ENCODE measurements around the gene ATMIN. TPM values are rescaled to one million over a fixed set of nuclear protein-coding genes. Genes with fewer than 3 reads are reported as not detected.

The ATMIN gene
- total and polyA plus RNA-seq, 2 of the 13 experiments (the other 11 are each of a cell fraction or from before 2014, with no cell fraction given): 34.6 to 60.4 TPM

- TF ChIP-seq, protein P1, sequence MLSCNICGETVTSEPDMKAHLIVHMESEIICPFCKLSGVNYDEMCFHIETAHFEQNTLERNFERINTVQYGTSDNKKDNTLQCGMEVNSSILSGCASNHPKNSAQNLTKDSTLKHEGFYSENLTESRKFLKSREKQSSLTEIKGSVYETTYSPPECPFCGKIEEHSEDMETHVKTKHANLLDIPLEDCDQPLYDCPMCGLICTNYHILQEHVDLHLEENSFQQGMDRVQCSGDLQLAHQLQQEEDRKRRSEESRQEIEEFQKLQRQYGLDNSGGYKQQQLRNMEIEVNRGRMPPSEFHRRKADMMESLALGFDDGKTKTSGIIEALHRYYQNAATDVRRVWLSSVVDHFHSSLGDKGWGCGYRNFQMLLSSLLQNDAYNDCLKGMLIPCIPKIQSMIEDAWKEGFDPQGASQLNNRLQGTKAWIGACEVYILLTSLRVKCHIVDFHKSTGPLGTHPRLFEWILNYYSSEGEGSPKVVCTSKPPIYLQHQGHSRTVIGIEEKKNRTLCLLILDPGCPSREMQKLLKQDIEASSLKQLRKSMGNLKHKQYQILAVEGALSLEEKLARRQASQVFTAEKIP (CRISPR knock-in tag; IDR thresholded peaks at IDR 0.05; ENCODE audit: borderline replicate concordance): no peak
- TF ChIP-seq TRIM22 (IDR thresholded peaks at IDR 0.05): no peak
- TF ChIP-seq DNMT3B (CRISPR knock-in tag; conservative IDR thresholded peaks at IDR 0.05): no peak
- peak; percentile 22; the same call in 1 of the 2 replicates for TF ChIP-seq ZNF24 (IDR thresholded peaks at IDR 0.05)
- TF ChIP-seq GABPB1 (CRISPR knock-in tag; IDR thresholded peaks at IDR 0.05): no peak
- TF ChIP-seq NKX3-1 (CRISPR knock-in tag; IDR thresholded peaks at IDR 0.05): peak; percentile 39; the same call in 1 of the 2 replicates
- no peak for TF ChIP-seq ZNF281 (CRISPR knock-in tag; IDR thresholded peaks at IDR 0.05; ENCODE audit: borderline replicate concordance)
- no peak for TF ChIP-seq RBM22 (optimal IDR thresholded peaks at IDR 0.05; ENCODE audit: low read length)
- TF ChIP-seq ZNF468 (CRISPR knock-in tag; IDR thresholded peaks at IDR 0.05): no peak
- TF ChIP-seq, protein P2, sequence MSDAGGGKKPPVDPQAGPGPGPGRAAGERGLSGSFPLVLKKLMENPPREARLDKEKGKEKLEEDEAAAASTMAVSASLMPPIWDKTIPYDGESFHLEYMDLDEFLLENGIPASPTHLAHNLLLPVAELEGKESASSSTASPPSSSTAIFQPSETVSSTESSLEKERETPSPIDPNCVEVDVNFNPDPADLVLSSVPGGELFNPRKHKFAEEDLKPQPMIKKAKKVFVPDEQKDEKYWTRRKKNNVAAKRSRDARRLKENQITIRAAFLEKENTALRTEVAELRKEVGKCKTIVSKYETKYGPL (CRISPR knock-in tag; IDR thresholded peaks at IDR 0.05): no peak
- TF ChIP-seq MAFK (conservative IDR thresholded peaks at IDR 0.05 in 1 of 2, IDR thresholded peaks at IDR 0.05 in 1 of 2; ENCODE audit: low read length in 2 of 2): no peak
- no peak for TF ChIP-seq REL (CRISPR knock-in tag; conservative IDR thresholded peaks at IDR 0.05)
- TF ChIP-seq ARNT (IDR thresholded peaks at IDR 0.05): no peak
- 0 out of 2 replicates have a peak, but pooled peaks have one; percentile 17 for TF ChIP-seq ZNF543 (CRISPR knock-in tag; IDR thresholded peaks at IDR 0.05)
- TF ChIP-seq ZNF318 (CRISPR knock-in tag; IDR thresholded peaks at IDR 0.05): no peak
Observed at GRCh38 chr16:81096715-81097208, 61.1 kb downstream of the ATMIN start (continued).
